Neural cell (in vitro differentiated cells): Measurements from ENCODE around the gene FOXJ1. TPM values are rescaled to one million over a fixed set of nuclear protein-coding genes. Genes with fewer than 3 reads are reported as not detected.

Source experiments
- H2AFZ ChIP-seq: fragments of 200-600, 300-800 bp; sonication (generic), shearing (Covaris generic); 2 replicates; pipeline ENCODE4 v1.6.0; 2014; ENCODE audit warnings: low read depth, mild to moderate bottlenecking, antibody characterized with exemption, low read length, moderate library complexity
- H3F3A ChIP-seq: fragments of 200-600 bp; shearing (Covaris generic); 2 replicates; pipeline ENCODE4 v1.6.1; 2016; ENCODE audit warnings: mild to moderate bottlenecking, moderate library complexity, mixed read lengths, antibody characterized with exemption, low read length; ENCODE audit not compliant: insufficient read depth, poor library complexity, severe bottlenecking
- H3K27ac ChIP-seq: fragments of 200-600, 300-800 bp; sonication (generic), shearing (Covaris generic); 2 replicates; pipeline ENCODE4 v1.5.1; 2014; ENCODE audit warnings: mild to moderate bottlenecking, low read length, moderate library complexity
- H3K27me3 ChIP-seq: fragments of 300-800, 200-600 bp; sonication (generic), shearing (Covaris generic); 2 replicates; pipeline ENCODE4 v1.6.0; 2014; ENCODE audit warnings: mild to moderate bottlenecking, low read depth, low read length, moderate library complexity; ENCODE audit not compliant: insufficient read depth
- H3K36me3 ChIP-seq: fragments of 300-800, 200-600 bp; sonication (generic), shearing (Covaris generic); 2 replicates; pipeline ENCODE4 v1.5.1; 2014; ENCODE audit warnings: mild to moderate bottlenecking, antibody characterized with exemption, low read length, moderate library complexity; ENCODE audit not compliant: insufficient read depth
- H3K4me2 ChIP-seq: fragments of 300-800, 200-600 bp; sonication (generic), shearing (Covaris generic); 2 replicates; pipeline ENCODE4 v1.6.0; 2014; ENCODE audit warnings: mild to moderate bottlenecking, low read length
- H3K4me3 ChIP-seq: fragments of 300-800, 200-600 bp; sonication (generic), shearing (Covaris generic); 2 replicates; pipeline ENCODE4 v1.5.1; 2014; ENCODE audit warnings: mild to moderate bottlenecking, low read length, moderate library complexity
- H3K79me2 ChIP-seq: fragments of 200-600 bp; shearing (Covaris generic); replicated peaks from 2 replicates; pipeline ENCODE4 v1.6.0; 2014; ENCODE audit warnings: mild to moderate bottlenecking, low read length, moderate library complexity; ENCODE audit not compliant: insufficient read depth
- H3K9ac ChIP-seq: fragments of 300-800, 200-600 bp; sonication (generic), shearing (Covaris generic); 2 replicates; pipeline ENCODE4 v1.6.1; 2016; ENCODE audit warnings: mild to moderate bottlenecking, low read length, mixed read lengths
- H3K9me2 ChIP-seq: fragments of 200-600 bp; shearing (Covaris generic); 2 replicates; pipeline ENCODE4 v1.6.1; 2016; ENCODE audit warnings: mild to moderate bottlenecking, low read length, mixed read lengths; ENCODE audit not compliant: insufficient read depth
- H3K9me3 ChIP-seq: fragments of 200-600, 300-800 bp; sonication (generic), shearing (Covaris generic); 2 replicates; pipeline ENCODE4 v1.6.1; 2016; ENCODE audit warnings: mild to moderate bottlenecking, mixed run types, low read length, moderate library complexity, mixed read lengths
- H4K20me1 ChIP-seq: fragments of 200-600 bp; shearing (Covaris generic); 2 replicates; pipeline ENCODE4 v1.6.1; 2016; ENCODE audit warnings: mild to moderate bottlenecking, mixed run types; ENCODE audit not compliant: insufficient read depth
- CTCF ChIP-seq: fragments of 450-650 bp; IDR thresholded peaks from 2 replicates; pipeline ENCODE4 v1.5.1; 2014; ENCODE audit warnings: antibody characterized with exemption, mild to moderate bottlenecking, moderate library complexity; ENCODE audit not compliant: poor library complexity, severe bottlenecking
- EZH2 ChIP-seq: fragments of 200-600, 300-800 bp; shearing (Covaris generic), sonication (generic); IDR thresholded peaks from 2 replicates; pipeline ENCODE4 v1.6.1; 2014; ENCODE audit warnings: antibody characterized with exemption, low read length, borderline replicate concordance, mild to moderate bottlenecking; ENCODE audit not compliant: insufficient read depth, poor library complexity, severe bottlenecking
- RAD21 ChIP-seq: fragments of 450-650 bp; conservative IDR thresholded peaks from 2 replicates; pipeline ENCODE4 v1.6.1; 2014; ENCODE audit warnings: antibody characterized with exemption, mild to moderate bottlenecking, moderate library complexity
- REST ChIP-seq: IDR thresholded peaks from 2 replicates; pipeline ENCODE4 v1.6.1; 2012; ENCODE audit warnings: borderline replicate concordance
- SMC3 ChIP-seq: fragments of 450-650 bp; conservative IDR thresholded peaks from 2 replicates; pipeline ENCODE4 v1.6.1; 2014; ENCODE audit warnings: antibody characterized with exemption, mild to moderate bottlenecking, moderate library complexity; ENCODE audit not compliant: poor library complexity
- TAF1 ChIP-seq: IDR thresholded peaks from 2 replicates; pipeline ENCODE4 v1.6.1; 2012; ENCODE audit warnings: low read depth
- polyA plus RNA-seq: library from polyadenylated mRNA; depleted of rRNA; stranded (reverse); fragments of >200 nt; gene quantifications from 2 replicates; pipeline ENCODE4 v1.2.3, GENCODE V29; 2014

FOXJ1 gene
- polyA plus RNA-seq, 1 donor from 2014 or later = 0.56 TPM

GRCh38 chr17:76147211-76148014 lies 6.4 kb upstream of the FOXJ1 start:
- H4K20me1 ChIP-seq = no peaks in the 10 kb centered on the region
- no peak overlapping the region for H3K9ac ChIP-seq
- no peak overlapping the region for H3K4me2 ChIP-seq
- H3K4me3 ChIP-seq = no peak overlapping the region
- H3K9me2 ChIP-seq = no peaks in the 10 kb centered on the region
- H2AFZ ChIP-seq = no peak overlapping the region
- H3K79me2 ChIP-seq = no peaks in the 10 kb centered on the region
- H3K27me3 ChIP-seq = no peaks in the 10 kb centered on the region
- peak; percentile 62 for TF ChIP-seq CTCF
- peak; percentile 58 for TF ChIP-seq SMC3
- peak; percentile 49 for TF ChIP-seq RAD21
- TF ChIP-seq EZH2 = no peak
- H3F3A ChIP-seq = no peaks in the 10 kb centered on the region
- no peaks in the 10 kb centered on the region for H3K9me3 ChIP-seq
- no peak overlapping the region for H3K27ac ChIP-seq
- no peaks in the 10 kb centered on the region for H3K36me3 ChIP-seq

GRCh38 chr17:76146053-76146851 lies 5.2 kb upstream of the FOXJ1 start:
- Histone ChIP-seq H4K20me1 (no peaks in the 10 kb centered on the region), H3K9me3 (no peaks in the 10 kb centered on the region), H3K4me3 (no peak overlapping the region), H3K36me3 (no peaks in the 10 kb centered on the region), H2AFZ (no peak overlapping the region), H3K27ac (no peak overlapping the region), H3K9me2 (no peaks in the 10 kb centered on the region), H3K4me2 (no peak overlapping the region), H3K79me2 (no peaks in the 10 kb centered on the region), H3K27me3 (no peaks in the 10 kb centered on the region), H3F3A (no peaks in the 10 kb centered on the region), H3K9ac (no peak overlapping the region)
- TF ChIP-seq TAF1 (no peak), REST (no peak)
